HepG2 (cell line): Measurements from ENCODE around the gene COX10. TPM values are rescaled to one million over a fixed set of nuclear protein-coding genes. Genes with fewer than 3 reads are reported as not detected.

Source experiments
- ATF7 ChIP-seq, 2 experiments: fragments of 450-650 bp in 1 of 2; sonication (generic) in 1 of 2; formaldehyde crosslinking in 1 of 2; IDR thresholded peaks; 2 replicates each; pipeline versions ENCODE4 v1.4.0 to v1.6.1; 2016 to 2020; ENCODE audit warnings: antibody characterized with exemption in 1 of 2, mild to moderate bottlenecking in 1 of 2, missing genetic modification reagents in 1 of 2
- FOSL1 ChIP-seq: sonication (generic); formaldehyde crosslinking; IDR thresholded peaks from 2 replicates; pipeline ENCODE4 v1.9.0; 2021; ENCODE audit warnings: missing genetic modification reagents, borderline replicate concordance
- HNF4A ChIP-seq: sonication (generic); formaldehyde crosslinking; IDR thresholded peaks from 2 replicates; pipeline ENCODE4 v1.4.0; 2020; ENCODE audit warnings: missing genetic modification reagents
- HNF4G ChIP-seq, 2 experiments: sonication (generic) in 1 of 2; formaldehyde crosslinking in 1 of 2; IDR thresholded peaks; 2 replicates each; pipeline versions ENCODE4 v1.4.0 to v1.6.1; 2011 to 2020; ENCODE audit warnings: borderline replicate concordance in 2 of 2, low read depth in 2 of 2, mild to moderate bottlenecking in 2 of 2, low read length in 1 of 2, missing genetic modification reagents in 1 of 2, moderate library complexity in 1 of 2
- HNRNPLL ChIP-seq: fragments of 200-400 bp; formaldehyde crosslinking; IDR thresholded peaks from 2 replicates; pipeline ENCODE4 v1.6.1; 2017; ENCODE audit warnings: mild to moderate bottlenecking, low read depth, low read length; ENCODE audit not compliant: poor library complexity, severe bottlenecking
- HOXA3 ChIP-seq: sonication (generic); formaldehyde crosslinking; IDR thresholded peaks from 2 replicates; pipeline ENCODE4 v1.5.0; 2020; ENCODE audit warnings: missing genetic modification reagents
- ISL2 ChIP-seq: sonication (generic); formaldehyde crosslinking; IDR thresholded peaks from 2 replicates; pipeline ENCODE4 v1.5.0; 2020; ENCODE audit warnings: missing genetic modification reagents
- MED1 ChIP-seq: sonication (generic); formaldehyde crosslinking; IDR thresholded peaks from 2 replicates; pipeline ENCODE4 v1.4.0; 2020; ENCODE audit warnings: missing genetic modification reagents
- NFE2 ChIP-seq: sonication (generic); formaldehyde crosslinking; IDR thresholded peaks from 2 replicates; pipeline ENCODE4 v1.4.0; 2020; ENCODE audit warnings: missing genetic modification reagents
- NFE2L2 ChIP-seq: fragments of 150-350 bp; IDR thresholded peaks from 2 replicates; pipeline ENCODE4 v1.6.1; 2014; ENCODE audit warnings: low read length
- NFKBIZ ChIP-seq: IDR thresholded peaks from 2 replicates; pipeline ENCODE4 v1.6.1; 2018; ENCODE audit warnings: missing genetic modification reagents, missing compliant biosample characterization
- RARA ChIP-seq: IDR thresholded peaks from 2 replicates; pipeline ENCODE4 v1.6.1; 2016; ENCODE audit warnings: missing genetic modification reagents, missing compliant biosample characterization
- SALL2 ChIP-seq: sonication (generic); formaldehyde crosslinking; IDR thresholded peaks from 2 replicates; pipeline ENCODE4 v1.8.1; 2023; ENCODE audit warnings: mild to moderate bottlenecking, missing genetic modification reagents, inconsistent platforms
- SAP130 ChIP-seq: IDR thresholded peaks from 2 replicates; pipeline ENCODE4 v1.6.1; 2016; ENCODE audit warnings: low read depth
- SUZ12 ChIP-seq: fragments of 150-350 bp; IDR thresholded peaks from 2 replicates; pipeline ENCODE4 v1.6.1; 2014; ENCODE audit warnings: low read depth, low read length
- THAP11 ChIP-seq: IDR thresholded peaks from 2 replicates; pipeline ENCODE4 v1.6.1; 2016; ENCODE audit warnings: missing biosample characterization, missing genetic modification reagents
- ZBTB25 ChIP-seq: IDR thresholded peaks from 2 replicates; pipeline ENCODE4 v1.6.1; 2018; ENCODE audit warnings: missing genetic modification reagents
- ZNF263 ChIP-seq: sonication (generic); formaldehyde crosslinking; IDR thresholded peaks from 2 replicates; pipeline ENCODE4 v1.4.0; 2020; ENCODE audit warnings: missing genetic modification reagents
- ZNF331 ChIP-seq: sonication (generic); formaldehyde crosslinking; IDR thresholded peaks from 2 replicates; pipeline ENCODE4 v1.4.0; 2020; ENCODE audit warnings: missing genetic modification reagents
- ZNF644 ChIP-seq: IDR thresholded peaks from 2 replicates; pipeline ENCODE4 v1.6.1; 2016; ENCODE audit warnings: low read depth
- ZNF670 ChIP-seq: sonication (generic); formaldehyde crosslinking; IDR thresholded peaks from 2 replicates; pipeline ENCODE4 v1.8.0; 2022; ENCODE audit warnings: mild to moderate bottlenecking, missing genetic modification reagents, borderline replicate concordance
- polyA plus RNA-seq, 8 experiments: library from polyadenylated mRNA; depleted of rRNA in 3 of 8; stranded (reverse) in 7 of 8; unstranded in 1 of 8; fragments of >200 nt; fragmentation: Illumina TruSeq in 4 of 8; extraction: Trizol in 4 of 8; gene quantifications; 2 replicates each; pipeline versions ENCODE4 v1.2.1 to v1.2.3, GENCODE V29; 2011 to 2016; ENCODE audit warnings: low read depth in 4 of 8, missing spikeins in 1 of 8, mixed read lengths in 1 of 8; ENCODE audit not compliant: insufficient read depth in 1 of 8
- total RNA-seq, 5 experiments: library from RNA; depleted of rRNA; stranded (reverse); fragments of >200 nt; fragmentation: Illumina TruSeq; extraction: Trizol; gene quantifications; 2 replicates each; pipeline ENCODE4 v1.2.3, GENCODE V29; 2016; ENCODE audit warnings: low read depth in 1 of 5

Gene COX10
- total and polyA plus RNA-seq, 2 of the 13 experiments (the other 11 are each of a cell fraction or from before 2014, with no cell fraction given): 13.9 to 20.1 TPM

DNA sequence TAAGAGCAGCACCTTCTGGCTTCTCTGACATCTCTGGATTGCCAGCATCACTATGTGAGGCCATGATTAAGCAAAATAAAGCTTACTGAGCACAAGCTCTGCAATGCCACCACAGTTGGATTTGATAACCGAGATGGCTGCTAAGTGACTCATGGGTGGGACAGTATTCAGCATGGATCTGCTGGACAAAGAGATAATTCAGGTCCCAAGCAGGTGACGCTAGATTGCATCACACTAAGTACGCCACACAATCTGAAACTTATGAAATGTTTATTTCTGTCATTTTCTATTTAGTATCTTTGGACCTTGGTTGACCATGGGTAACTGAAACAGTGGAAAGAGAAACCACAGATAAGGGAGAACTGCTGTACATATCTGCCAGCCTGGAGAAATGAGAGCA lies 139.9 kb downstream of the COX10 start (continued):
- peak; percentile 49; the same call in 1 of the 2 replicates for TF ChIP-seq ATF7 (IDR thresholded peaks at IDR 0.05)
- no peak for TF ChIP-seq ATF7 (CRISPR knock-in tag; IDR thresholded peaks at IDR 0.05)
- no peak for TF ChIP-seq SUZ12
- peak; percentile 31; the same call in 1 of the 2 replicates for TF ChIP-seq ISL2 (CRISPR knock-in tag)
- TF ChIP-seq ZNF263 (CRISPR knock-in tag): no peak
- TF ChIP-seq ZNF331 (CRISPR knock-in tag): 0 out of 2 replicates have a peak, but pooled peaks have one; percentile 39
- TF ChIP-seq SALL2 (CRISPR knock-in tag): peak; percentile 42; the same call in 1 of the 2 replicates
- 0 out of 2 replicates have a peak, but pooled peaks have one; percentile 33 for TF ChIP-seq MED1 (CRISPR knock-in tag)
- peak; percentile 66 for TF ChIP-seq SAP130 (CRISPR knock-in tag)
- peak; percentile 33; the same call in 1 of the 2 replicates for TF ChIP-seq FOSL1 (CRISPR knock-in tag)
- TF ChIP-seq ZBTB25 (CRISPR knock-in tag): peak; percentile 52; the same call in 1 of the 2 replicates
- peak; percentile 2; the same call in 1 of the 2 replicates for TF ChIP-seq HNF4G (IDR thresholded peaks at IDR 0.05; ENCODE audit: borderline replicate concordance, low read depth, low read length)
- TF ChIP-seq HNF4G (CRISPR knock-in tag; IDR thresholded peaks at IDR 0.05; ENCODE audit: borderline replicate concordance, low read depth): no peak
- peak; percentile 64; the same call in 1 of the 2 replicates for TF ChIP-seq NFE2
- TF ChIP-seq RARA (CRISPR knock-in tag): 0 out of 2 replicates have a peak, but pooled peaks have one; percentile 14
- TF ChIP-seq HOXA3 (CRISPR knock-in tag): peak; percentile 61
- TF ChIP-seq ZNF670 (CRISPR knock-in tag): no peak
- peak; percentile 32; the same call in 1 of the 2 replicates for TF ChIP-seq THAP11 (CRISPR knock-in tag)
- no peak for TF ChIP-seq HNRNPLL
- TF ChIP-seq NFKBIZ (CRISPR knock-in tag): peak; percentile 35; the same call in 1 of the 2 replicates
- peak; percentile 19; the same call in 1 of the 2 replicates for TF ChIP-seq NFE2L2
- peak; percentile 59 for TF ChIP-seq ZNF644 (CRISPR knock-in tag)
- TF ChIP-seq HNF4A (CRISPR knock-in tag): peak; percentile 29; the same call in 1 of the 2 replicates
- TF ChIP-seq, all 625 proteins: peak for 49
